ENCODE data around the gene FAIM2.

FAIM2 gene

GRCh38 chr12:49930515-49931288 lies 27.0 kb upstream of the FAIM2 start:
- no peak overlapping the region for H3K4me3 ChIP-seq (ENCODE audit: low read depth, low read length)
- DNase-seq (ENCODE audit: low read depth), result no peak
- TF ChIP-seq, protein P1, sequence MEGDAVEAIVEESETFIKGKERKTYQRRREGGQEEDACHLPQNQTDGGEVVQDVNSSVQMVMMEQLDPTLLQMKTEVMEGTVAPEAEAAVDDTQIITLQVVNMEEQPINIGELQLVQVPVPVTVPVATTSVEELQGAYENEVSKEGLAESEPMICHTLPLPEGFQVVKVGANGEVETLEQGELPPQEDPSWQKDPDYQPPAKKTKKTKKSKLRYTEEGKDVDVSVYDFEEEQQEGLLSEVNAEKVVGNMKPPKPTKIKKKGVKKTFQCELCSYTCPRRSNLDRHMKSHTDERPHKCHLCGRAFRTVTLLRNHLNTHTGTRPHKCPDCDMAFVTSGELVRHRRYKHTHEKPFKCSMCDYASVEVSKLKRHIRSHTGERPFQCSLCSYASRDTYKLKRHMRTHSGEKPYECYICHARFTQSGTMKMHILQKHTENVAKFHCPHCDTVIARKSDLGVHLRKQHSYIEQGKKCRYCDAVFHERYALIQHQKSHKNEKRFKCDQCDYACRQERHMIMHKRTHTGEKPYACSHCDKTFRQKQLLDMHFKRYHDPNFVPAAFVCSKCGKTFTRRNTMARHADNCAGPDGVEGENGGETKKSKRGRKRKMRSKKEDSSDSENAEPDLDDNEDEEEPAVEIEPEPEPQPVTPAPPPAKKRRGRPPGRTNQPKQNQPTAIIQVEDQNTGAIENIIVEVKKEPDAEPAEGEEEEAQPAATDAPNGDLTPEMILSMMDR (IDR thresholded peaks at IDR 0.05; ENCODE audit: control insufficient read depth, extremely low read depth, insufficient read depth), result no peak

GRCh38 chr12:49929581-49929980 lies 25.9 kb upstream of the FAIM2 start:
- TF ChIP-seq, protein P1 (IDR thresholded peaks at IDR 0.05; ENCODE audit: control insufficient read depth, extremely low read depth, insufficient read depth), result no peak
- no peak for DNase-seq (ENCODE audit: low read depth)
- no peak overlapping the region for H3K4me3 ChIP-seq (ENCODE audit: low read depth, low read length)

GRCh38 chr12:49928471-49928870 lies 24.8 kb upstream of the FAIM2 start:
- TF ChIP-seq, protein P1 (IDR thresholded peaks at IDR 0.05; ENCODE audit: control insufficient read depth, extremely low read depth, insufficient read depth), result no peak
- DNase-seq (ENCODE audit: low read depth), result no peak
- H3K4me3 ChIP-seq (ENCODE audit: low read depth, low read length), result no peak overlapping the region

GRCh38 chr12:49925433-49926204 lies 21.9 kb upstream of the FAIM2 start:
- no peak for DNase-seq (ENCODE audit: low read depth)
- no peak overlapping the region for H3K4me3 ChIP-seq (ENCODE audit: low read depth, low read length)
- TF ChIP-seq, protein P1 (IDR thresholded peaks at IDR 0.05; ENCODE audit: control insufficient read depth, extremely low read depth, insufficient read depth), result no peak

DNA sequence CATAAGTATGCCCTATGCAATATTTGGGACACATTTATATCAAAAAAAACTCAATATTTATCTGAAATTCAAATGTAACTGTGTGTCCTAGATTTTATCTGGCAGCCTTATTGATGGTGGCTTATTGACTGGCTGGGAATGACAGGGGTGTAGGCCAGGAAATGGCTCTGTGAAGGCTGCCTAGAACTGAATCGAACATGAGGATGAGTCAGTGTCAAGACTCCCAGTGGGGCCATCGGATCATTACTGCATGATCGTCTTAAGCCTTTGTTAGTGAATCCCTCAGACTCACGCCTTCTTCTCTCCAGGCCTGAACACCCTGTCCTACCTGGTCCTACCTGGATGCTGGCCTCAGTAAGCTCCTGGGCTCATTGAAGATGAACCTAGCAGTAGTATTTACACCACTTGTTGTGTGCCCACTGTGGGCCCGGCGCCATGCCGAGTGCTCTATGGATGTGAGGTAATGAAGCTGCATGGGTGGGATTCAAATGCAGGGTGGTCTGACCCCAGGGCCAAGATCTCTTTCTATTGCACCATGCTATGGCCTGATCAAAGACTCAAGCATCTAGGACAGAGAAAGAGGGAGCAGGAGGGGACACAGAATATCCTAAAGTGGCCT lies 21.0 kb upstream of the FAIM2 start:
- H3K4me3 ChIP-seq (ENCODE audit: low read depth, low read length), result no peak overlapping the region
- DNase-seq (ENCODE audit: low read depth), result no peak
- TF ChIP-seq, protein P1 (IDR thresholded peaks at IDR 0.05; ENCODE audit: control insufficient read depth, extremely low read depth, insufficient read depth), result no peak

- DNase-seq (ENCODE audit: low read depth), result no peak
- TF ChIP-seq, protein P1 (IDR thresholded peaks at IDR 0.05; ENCODE audit: control insufficient read depth, extremely low read depth, insufficient read depth), result no peak
Measured at GRCh38 chr12:49923880-49924556, 20.3 kb upstream of the FAIM2 start.

More at GRCh38 chr12:49923880-49924556, 20.3 kb upstream of the FAIM2 start:
- H3K4me3 ChIP-seq (ENCODE audit: low read depth, low read length), result no peak overlapping the region
